ENCODE data around the gene BMPR1B.
"Not testable (repeated sequence)": the region's sequence is repeated elsewhere in the genome, so short reads cannot be mapped to it uniquely, and the experiment has no call there.

BMPR1B gene

DNA sequence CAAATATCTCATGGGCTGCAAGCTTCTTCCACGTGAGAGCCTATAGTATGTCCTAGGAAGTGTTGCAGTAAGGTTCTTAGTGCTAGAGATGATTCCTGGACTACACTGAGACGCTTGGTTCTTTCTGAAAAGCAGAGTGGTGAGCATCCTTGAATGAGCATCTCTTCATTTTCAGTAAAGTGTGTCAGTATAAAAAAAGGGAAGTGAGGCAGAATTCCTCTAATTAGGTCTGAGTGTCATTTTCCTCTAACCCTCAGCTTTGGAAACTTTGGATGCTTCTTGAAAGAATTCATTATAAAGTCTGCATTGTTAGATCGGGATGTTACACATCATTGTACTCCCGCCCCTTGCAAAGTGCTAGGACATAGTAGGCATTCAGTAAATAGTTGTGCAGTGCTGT, 5.2 kb downstream of the BMPR1B start:
- DNase-seq (ENCODE audit: low read depth in 2 of 2) = no peak

DNA sequence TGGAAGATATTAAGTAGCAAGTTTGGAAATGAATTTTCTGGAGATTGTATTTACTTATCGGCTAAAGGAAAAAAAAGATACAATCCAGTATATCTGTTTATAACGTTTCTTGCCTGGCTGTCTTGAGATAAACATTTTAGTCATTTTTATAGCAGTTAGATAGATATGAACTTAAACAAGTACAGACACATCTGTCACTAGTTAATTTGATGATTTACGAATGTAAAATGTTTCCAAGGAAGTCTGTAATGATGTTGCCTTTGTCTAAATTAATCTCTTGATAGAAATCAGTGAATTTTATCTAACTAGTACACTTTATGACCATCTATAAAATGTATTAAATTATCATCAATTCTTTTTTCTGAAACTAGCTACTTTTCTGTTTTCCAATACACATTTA, 5.7 kb downstream of the BMPR1B start:
- DNase-seq (ENCODE audit: low read depth in 2 of 2) = no peak

- no peak for DNase-seq (ENCODE audit: low read depth in 2 of 2)
Measured at GRCh38 chr4:94764069-94764468, 6.3 kb downstream of the BMPR1B start.

DNA sequence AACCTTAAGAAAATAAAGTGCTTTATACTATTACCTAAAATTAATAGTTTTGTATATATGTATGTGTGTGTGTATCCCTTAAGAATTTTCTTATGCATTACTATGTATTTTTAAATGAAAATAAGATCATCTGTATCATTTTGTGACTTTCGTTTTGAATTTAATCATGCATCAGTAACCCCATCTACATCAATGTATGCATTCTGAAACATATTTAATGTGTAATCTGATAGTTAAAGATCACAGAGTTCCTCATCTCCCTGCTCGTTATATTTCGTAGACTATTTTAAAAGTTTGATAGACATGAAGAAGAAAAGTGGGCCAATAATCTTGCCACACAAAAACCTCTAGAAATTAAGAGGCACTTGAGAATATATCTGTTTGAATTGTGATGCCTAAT, 7.4 kb downstream of the BMPR1B start:
- no peak for DNase-seq (ENCODE audit: low read depth in 2 of 2)

- DNase-seq (ENCODE audit: low read depth in 2 of 2) = no peak
Measured at GRCh38 chr4:94765648-94766047, 7.9 kb downstream of the BMPR1B start.

DNA sequence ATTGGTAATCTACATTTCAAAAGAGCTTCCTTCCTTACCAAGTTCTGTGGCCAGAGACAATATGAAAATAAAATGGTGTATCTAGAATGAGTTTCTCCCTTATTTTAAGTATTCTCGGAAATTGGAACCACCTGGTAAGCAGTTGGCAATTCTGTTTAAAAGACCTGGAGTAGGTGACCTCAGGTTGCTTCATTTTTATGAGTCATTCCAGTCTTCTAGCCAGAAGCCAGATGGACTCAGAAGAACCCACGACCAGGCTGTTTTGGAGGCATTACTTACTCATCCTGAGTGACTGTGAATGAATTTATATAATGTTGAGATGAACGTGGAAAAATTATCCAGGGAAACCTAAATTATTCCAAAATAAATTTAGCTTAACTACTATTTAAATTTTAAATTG, 9.1 kb downstream of the BMPR1B start:
- no peak for DNase-seq (ENCODE audit: low read depth in 2 of 2)

GRCh38 chr4:94767446-94767845, 9.7 kb downstream of the BMPR1B start:
- DNase-seq (ENCODE audit: low read depth in 2 of 2) = no peak

- DNase-seq (ENCODE audit: low read depth in 2 of 2) = no peak
Measured at GRCh38 chr4:94782707-94783106, 25.0 kb downstream of the BMPR1B start.

DNA sequence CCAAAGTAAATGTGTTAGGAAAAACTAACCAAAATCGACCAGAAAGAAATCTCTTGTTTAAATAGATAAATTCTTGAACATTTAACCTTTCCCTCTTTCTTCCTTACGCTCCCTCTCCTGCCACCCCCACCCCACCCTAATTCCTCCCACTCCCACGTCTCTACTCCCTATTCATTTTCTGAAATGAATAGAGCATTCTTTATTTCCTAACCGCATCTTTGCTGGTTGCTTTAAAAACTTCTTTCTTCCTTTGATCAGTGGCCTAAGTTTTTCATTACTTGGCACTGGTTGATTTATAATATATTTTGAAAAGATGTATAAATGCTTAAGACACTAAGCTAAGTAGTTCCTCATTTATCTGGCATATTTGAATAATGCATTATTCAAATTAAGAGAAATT, 33.9 kb downstream of the BMPR1B start:
- DNase-seq (ENCODE audit: low read depth in 2 of 2) = no peak

- DNase-seq (ENCODE audit: low read depth in 2 of 2) = no peak
Measured at GRCh38 chr4:94798808-94799207, 41.1 kb downstream of the BMPR1B start.

DNA sequence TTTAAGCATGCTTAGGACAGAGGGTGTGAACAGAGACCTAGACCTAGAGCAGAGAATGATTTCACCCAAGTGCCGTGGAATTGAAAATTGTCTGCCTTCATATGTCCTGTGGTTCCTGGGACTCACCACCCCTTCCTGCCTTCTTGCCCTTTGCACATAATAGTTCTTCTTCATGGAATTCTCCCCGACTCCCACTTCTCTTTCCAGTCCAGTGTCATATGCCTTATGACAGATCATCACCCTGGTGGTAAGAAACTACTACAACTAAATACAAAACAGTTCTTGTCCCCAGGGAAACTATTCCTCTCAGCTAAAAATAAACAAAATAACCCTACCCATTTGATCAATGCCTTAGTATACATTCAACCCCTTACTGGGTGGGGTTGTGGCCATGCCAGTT, 43.3 kb downstream of the BMPR1B start:
- DNase-seq (ENCODE audit: low read depth in 2 of 2) = no peak

GRCh38 chr4:94802091-94802490, 44.3 kb downstream of the BMPR1B start:
- no peak for DNase-seq (ENCODE audit: low read depth in 2 of 2)

DNA sequence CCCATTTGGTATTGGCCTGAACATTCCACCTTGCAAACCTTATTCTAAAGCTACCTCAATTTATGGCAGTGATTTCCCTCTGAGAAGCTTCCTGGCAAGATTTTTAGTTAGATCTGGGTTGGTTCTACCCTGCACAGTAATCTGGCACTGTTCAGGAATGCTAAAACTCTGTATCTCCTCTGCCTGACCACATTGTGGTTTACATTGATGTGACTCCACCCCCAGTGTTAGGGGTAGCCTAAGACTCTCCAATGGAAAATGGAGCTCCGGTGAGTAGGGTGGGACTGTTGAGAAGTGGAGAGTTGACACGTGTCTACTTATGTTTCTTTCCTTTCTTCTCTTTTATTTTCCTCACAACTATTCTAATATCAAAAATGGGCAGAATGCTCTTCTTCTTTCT, 45.4 kb downstream of the BMPR1B start:
- DNase-seq (ENCODE audit: low read depth in 2 of 2) = no peak

- DNase-seq (ENCODE audit: low read depth in 2 of 2) = no peak
Measured at GRCh38 chr4:94804650-94805049, 46.9 kb downstream of the BMPR1B start.

- DNase-seq (ENCODE audit: low read depth in 2 of 2) = no peak
Measured at GRCh38 chr4:94806376-94806775, 48.6 kb downstream of the BMPR1B start.

DNA sequence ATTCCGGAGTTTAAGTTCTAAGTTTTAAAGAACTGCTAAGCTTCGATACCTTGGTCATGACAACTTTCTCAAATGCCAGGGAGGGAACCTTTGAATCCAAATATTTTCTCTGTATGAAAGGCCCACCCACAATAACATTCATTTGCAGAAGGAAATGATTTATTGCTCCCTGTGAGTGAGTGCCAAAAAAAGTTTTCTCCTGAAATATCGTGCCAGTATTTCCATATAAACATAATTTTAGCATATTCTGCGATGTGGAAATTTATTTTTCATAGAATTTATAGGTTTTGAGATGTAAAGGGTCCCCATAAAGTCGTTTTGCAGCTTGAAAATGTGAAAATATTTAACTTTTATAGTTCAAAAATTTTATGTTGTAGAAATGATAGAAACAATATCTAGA, 53.9 kb downstream of the BMPR1B start:
- DNase-seq (ENCODE audit: low read depth in 2 of 2) = no peak

GRCh38 chr4:94813221-94813620, 55.5 kb downstream of the BMPR1B start:
- DNase-seq (ENCODE audit: low read depth in 2 of 2) = no peak

GRCh38 chr4:94814237-94814636, 56.5 kb downstream of the BMPR1B start:
- DNase-seq (ENCODE audit: low read depth in 2 of 2) = no peak

DNA sequence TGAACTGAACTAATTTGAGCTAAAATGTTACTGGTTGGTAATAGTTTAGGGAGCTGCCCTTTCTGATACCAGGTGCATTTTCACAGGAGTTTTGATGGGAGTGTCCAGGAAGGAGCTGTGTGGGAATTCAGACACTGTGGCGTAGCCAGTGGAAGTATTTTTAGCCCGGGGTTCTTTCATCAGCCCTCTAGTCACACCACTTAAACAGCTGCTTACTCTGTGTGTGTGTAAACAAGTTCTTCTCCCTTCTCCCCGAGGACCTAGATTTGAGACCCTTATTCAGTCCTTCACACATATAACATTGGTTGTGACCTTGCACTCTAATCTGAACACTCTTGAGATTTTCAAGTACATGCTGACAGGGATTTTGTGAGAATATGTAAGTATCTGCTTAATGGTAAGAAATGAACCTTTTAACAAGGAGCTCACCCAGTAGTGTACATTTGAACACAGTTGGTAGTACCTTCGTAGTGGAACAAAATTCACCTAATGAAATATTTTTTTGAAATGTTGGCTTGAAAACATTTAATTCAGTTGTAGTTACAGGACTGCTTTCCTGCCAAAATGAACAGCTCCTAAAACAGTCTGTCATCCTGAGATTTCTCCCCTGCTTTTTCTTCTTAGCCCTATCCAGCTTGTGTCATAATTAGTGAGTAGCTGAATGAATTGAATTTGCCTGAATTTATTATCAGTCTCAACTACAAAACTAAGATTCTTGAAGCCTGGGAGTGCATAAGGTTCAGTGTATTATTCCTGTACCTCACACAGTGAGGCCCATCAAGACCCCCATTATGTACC, 61.8 kb downstream of the BMPR1B start:
- DNase-seq (ENCODE audit: low read depth in 2 of 2) = no peak

DNA sequence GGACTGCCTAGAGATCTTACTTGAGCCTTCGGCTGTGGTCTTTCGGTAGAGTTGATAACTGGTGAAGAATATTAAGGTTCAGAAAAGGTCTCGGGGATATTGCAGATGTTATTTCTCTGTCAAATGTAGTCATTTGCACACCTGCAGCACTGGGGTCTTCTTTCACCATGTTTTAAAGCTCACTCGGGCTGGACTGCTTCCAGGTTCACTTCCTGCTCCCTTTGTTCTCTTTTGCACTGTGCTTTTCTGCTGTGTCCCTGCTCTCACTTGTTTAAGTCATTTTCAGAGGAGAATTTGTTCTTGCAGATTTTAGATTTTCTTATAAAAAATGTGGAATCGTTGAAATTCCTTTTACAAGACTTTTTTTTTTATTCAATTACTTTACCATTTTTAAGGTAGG, 68.5 kb downstream of the BMPR1B start:
- DNase-seq (ENCODE audit: low read depth in 2 of 2) = no peak

GRCh38 chr4:94827481-94828110, 69.8 kb downstream of the BMPR1B start:
- no peak for DNase-seq (ENCODE audit: low read depth in 2 of 2)

- no peak for DNase-seq (ENCODE audit: low read depth in 2 of 2)
Measured at GRCh38 chr4:94828882-94829281, 71.1 kb downstream of the BMPR1B start.

DNA sequence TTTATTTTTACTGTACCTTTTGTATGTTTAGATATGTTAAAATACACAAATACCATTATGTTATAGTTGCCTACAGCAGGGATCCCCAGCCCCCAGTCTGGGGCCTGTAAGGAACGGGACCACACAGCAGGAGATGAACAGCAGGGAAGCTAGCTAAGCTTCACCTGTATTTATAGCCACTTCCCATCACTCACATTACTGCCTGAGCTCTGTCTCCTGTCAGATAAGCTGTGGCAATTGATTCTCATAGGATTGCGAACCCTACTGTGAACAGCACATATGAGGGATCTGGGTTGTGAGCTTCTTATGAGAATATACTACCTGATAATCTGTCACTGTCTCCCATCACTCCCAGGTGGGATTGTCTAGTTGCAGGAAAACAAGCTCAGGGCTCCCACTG, 73.9 kb downstream of the BMPR1B start:
- DNase-seq (ENCODE audit: low read depth in 2 of 2) = no peak

DNA sequence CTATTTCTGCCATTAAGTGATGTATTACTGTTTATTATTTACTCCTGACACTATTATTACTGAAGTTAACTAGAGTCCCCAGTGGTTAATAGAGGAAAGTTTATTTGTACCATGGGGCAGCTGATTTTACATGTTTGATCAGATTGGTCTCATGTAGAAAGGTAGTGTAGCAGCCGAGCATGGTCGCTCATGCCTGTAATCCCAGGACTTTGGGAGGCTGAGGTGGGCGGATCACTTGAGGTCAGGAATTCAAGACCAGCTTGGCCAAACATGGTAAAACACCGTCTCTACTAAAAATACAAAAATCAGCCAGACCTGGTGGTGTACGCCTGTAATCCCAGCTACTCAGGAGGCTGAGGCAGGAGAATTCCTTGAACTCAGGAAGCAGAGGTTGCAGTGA, 74.6 kb downstream of the BMPR1B start:
- DNase-seq (ENCODE audit: low read depth in 2 of 2) = not testable (repeated sequence)
